SK-N-SH (cell line): ENCODE results near the gene HARS1.
"Not testable (repeated sequence)": the region's sequence is repeated elsewhere in the genome, so short reads cannot be mapped to it uniquely, and the experiment has no call there.

Source experiments
- ELF1 ChIP-seq: IDR thresholded peaks from 2 replicates; pipeline ENCODE4 v1.4.0; 2012
- MXI1 ChIP-seq: IDR thresholded peaks from 2 replicates; pipeline ENCODE4 v1.6.1; 2012; ENCODE audit warnings: mild to moderate bottlenecking, low read depth, low read length, improper control_type of control experiment
- RAD21 ChIP-seq: IDR thresholded peaks from 2 replicates; pipeline ENCODE4 v1.6.1; 2012; ENCODE audit warnings: mild to moderate bottlenecking, low read length
- RCOR1 ChIP-seq: fragments of 150-350 bp; IDR thresholded peaks from 2 replicates; pipeline ENCODE4 v1.6.1; 2017; ENCODE audit warnings: antibody characterized with exemption, low read length
- REST ChIP-seq: IDR thresholded peaks from 2 replicates; pipeline ENCODE4 v1.6.1; 2012; ENCODE audit warnings: mild to moderate bottlenecking, low read depth, low read length, moderate library complexity
- SMC3 ChIP-seq: IDR thresholded peaks from 2 replicates; pipeline ENCODE4 v1.6.1; 2012; ENCODE audit warnings: low read depth, low read length, improper control_type of control experiment
- YY1 ChIP-seq: IDR thresholded peaks from 2 replicates; pipeline ENCODE4 v1.4.0; 2012; ENCODE audit warnings: low read depth, mild to moderate bottlenecking

- TF ChIP-seq ELF1, RAD21, RCOR1, MXI1, YY1, REST, SMC3: not testable (repeated sequence)
Observed at GRCh38 chr5:140671035-140671434, 20.1 kb downstream of the HARS1 start.
